WTC11 (cell line): ENCODE data around the gene TRIM49D1.
"Not testable (repeated sequence)": the region's sequence is repeated elsewhere in the genome, so short reads cannot be mapped to it uniquely, and the experiment has no call there.

Experiments
- OVOL2 ChIP-seq: fragments of 250-450 bp; sonication (Bioruptor Pico); IDR thresholded peaks from 2 replicates; pipeline ENCODE4 v1.9.0; 2021; ENCODE audit warnings: mild to moderate bottlenecking, borderline replicate concordance
- TF ChIP-seq, protein P1 (sequence below): fragments of 200-600 bp; IDR thresholded peaks from 2 replicates; pipeline ENCODE4 v1.8.0; 2022; ENCODE audit warnings: antibody characterized with exemption

- TF ChIP-seq, protein P1, sequence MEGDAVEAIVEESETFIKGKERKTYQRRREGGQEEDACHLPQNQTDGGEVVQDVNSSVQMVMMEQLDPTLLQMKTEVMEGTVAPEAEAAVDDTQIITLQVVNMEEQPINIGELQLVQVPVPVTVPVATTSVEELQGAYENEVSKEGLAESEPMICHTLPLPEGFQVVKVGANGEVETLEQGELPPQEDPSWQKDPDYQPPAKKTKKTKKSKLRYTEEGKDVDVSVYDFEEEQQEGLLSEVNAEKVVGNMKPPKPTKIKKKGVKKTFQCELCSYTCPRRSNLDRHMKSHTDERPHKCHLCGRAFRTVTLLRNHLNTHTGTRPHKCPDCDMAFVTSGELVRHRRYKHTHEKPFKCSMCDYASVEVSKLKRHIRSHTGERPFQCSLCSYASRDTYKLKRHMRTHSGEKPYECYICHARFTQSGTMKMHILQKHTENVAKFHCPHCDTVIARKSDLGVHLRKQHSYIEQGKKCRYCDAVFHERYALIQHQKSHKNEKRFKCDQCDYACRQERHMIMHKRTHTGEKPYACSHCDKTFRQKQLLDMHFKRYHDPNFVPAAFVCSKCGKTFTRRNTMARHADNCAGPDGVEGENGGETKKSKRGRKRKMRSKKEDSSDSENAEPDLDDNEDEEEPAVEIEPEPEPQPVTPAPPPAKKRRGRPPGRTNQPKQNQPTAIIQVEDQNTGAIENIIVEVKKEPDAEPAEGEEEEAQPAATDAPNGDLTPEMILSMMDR, result not testable (repeated sequence)
- not testable (repeated sequence) for TF ChIP-seq OVOL2
These were observed 57.9 kb downstream of the TRIM49D1 start for GRCh38 chr11:89863906-89864704.
